Measurements from ENCODE around the gene SPAG8.

- TF ChIP-seq CTCF (IDR thresholded peaks at IDR 0.05): no peak
- TF ChIP-seq POLR2A (IDR thresholded peaks at IDR 0.05): no peak
Observed at GRCh38 chr9:35811381-35812024, 559 bp downstream of the SPAG8 start.
